Loucy (cell line): ENCODE results near the gene WBP11.
"Not testable (repeated sequence)": the region's sequence is repeated elsewhere in the genome, so short reads cannot be mapped to it uniquely, and the experiment has no call there.

Experiments used
- EZH2phosphoT487 ChIP-seq: fragments of 200-600 bp; IDR thresholded peaks from 2 replicates; pipeline ENCODE4 v1.6.1; 2018; ENCODE audit warnings: antibody characterized with exemption, mild to moderate bottlenecking, moderate library complexity, borderline replicate concordance
- TF ChIP-seq, protein P1 (sequence below): fragments of 200-600 bp; sonication (generic); conservative IDR thresholded peaks from 2 replicates; pipeline ENCODE4 v1.5.1; 2014; ENCODE audit warnings: mild to moderate bottlenecking, antibody characterized with exemption, low read length

DNA sequence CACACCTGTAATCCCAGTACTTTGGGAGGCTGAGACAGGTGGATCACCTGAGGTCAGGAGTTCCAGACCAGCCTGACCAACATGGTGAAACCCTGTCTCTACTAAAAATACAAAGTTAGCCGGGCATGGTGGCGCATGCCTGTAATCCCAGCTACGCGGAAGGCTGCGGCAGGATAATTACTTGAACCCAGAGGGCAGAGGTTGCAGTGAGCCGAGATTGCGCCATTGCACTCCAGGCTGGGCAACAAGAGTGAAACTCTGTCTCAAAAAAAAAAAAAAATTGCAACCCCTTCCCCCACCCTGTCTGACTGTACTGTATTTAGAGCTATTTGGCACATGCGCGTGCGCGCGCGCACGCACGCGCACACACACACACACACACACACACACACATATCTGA is 66.8 kb downstream of the WBP11 start:
- TF ChIP-seq, protein P1, sequence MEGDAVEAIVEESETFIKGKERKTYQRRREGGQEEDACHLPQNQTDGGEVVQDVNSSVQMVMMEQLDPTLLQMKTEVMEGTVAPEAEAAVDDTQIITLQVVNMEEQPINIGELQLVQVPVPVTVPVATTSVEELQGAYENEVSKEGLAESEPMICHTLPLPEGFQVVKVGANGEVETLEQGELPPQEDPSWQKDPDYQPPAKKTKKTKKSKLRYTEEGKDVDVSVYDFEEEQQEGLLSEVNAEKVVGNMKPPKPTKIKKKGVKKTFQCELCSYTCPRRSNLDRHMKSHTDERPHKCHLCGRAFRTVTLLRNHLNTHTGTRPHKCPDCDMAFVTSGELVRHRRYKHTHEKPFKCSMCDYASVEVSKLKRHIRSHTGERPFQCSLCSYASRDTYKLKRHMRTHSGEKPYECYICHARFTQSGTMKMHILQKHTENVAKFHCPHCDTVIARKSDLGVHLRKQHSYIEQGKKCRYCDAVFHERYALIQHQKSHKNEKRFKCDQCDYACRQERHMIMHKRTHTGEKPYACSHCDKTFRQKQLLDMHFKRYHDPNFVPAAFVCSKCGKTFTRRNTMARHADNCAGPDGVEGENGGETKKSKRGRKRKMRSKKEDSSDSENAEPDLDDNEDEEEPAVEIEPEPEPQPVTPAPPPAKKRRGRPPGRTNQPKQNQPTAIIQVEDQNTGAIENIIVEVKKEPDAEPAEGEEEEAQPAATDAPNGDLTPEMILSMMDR: not testable (repeated sequence)
- TF ChIP-seq EZH2phosphoT487: not testable (repeated sequence)
